WTC11 (cell line): ENCODE data around the gene BOC. TPM values are rescaled to one million over a fixed set of nuclear protein-coding genes. Genes with fewer than 3 reads are reported as not detected.

Experiments used
- ATAC-seq: fragments of 200-7000 bp; cut with Tn5 transposase; 2 replicates; pipeline ENCODE4 v1.10.0; 2021; ENCODE audit warnings: mild to moderate bottlenecking, moderate library complexity
- Bru-seq: library from RNA; stranded (reverse); fragments of 400-500 nt; gene quantifications from one replicate; lab custom pipeline; 2021; lab: Mats Ljungman, UMichigan
- CTCF ChIA-PET: fragments of 300-600 bp; sonication (Branson Sonifier 250); formaldehyde crosslinking; loops from one replicate; lab custom pipeline; 2021; ENCODE audit warnings: antibody characterized with exemption; lab: Charles Lee
- POLR2A ChIA-PET: fragments of 350-600 bp; sonication (Branson Sonifier 250); formaldehyde crosslinking; loops from one replicate; lab custom pipeline; 2021; ENCODE audit warnings: antibody characterized with exemption; lab: Charles Lee
- DNase-seq: peaks from one replicate; pipeline ENCODE4 v3.0.0; 2021; ENCODE audit warnings: low spot score
- H3K27ac Mint-ChIP-seq: 2 replicates; pipeline ENCODE4 v1.8.0; 2021; ENCODE audit warnings: mixed read lengths
- H3K27me3 Mint-ChIP-seq: 2 replicates; pipeline ENCODE4 v1.8.0; 2021; ENCODE audit warnings: low read depth, mild to moderate bottlenecking, moderate library complexity, mixed read lengths
- H3K36me3 Mint-ChIP-seq: 2 replicates; pipeline ENCODE4 v1.8.0; 2021; ENCODE audit warnings: mixed read lengths
- H3K4me1 Mint-ChIP-seq: 2 replicates; pipeline ENCODE4 v1.8.0; 2022; ENCODE audit warnings: mixed read lengths
- H3K4me3 Mint-ChIP-seq: 2 replicates; pipeline ENCODE4 v1.8.0; 2021; ENCODE audit warnings: mild to moderate bottlenecking, moderate library complexity, mixed read lengths
- H3K9me3 Mint-ChIP-seq: 2 replicates; pipeline ENCODE4 v1.8.0; 2021; ENCODE audit warnings: mixed read lengths
- CREB1 ChIP-seq: sonication (generic); formaldehyde crosslinking; IDR thresholded peaks from 2 replicates; pipeline ENCODE4 v1.8.0; 2023; ENCODE audit warnings: mild to moderate bottlenecking, missing genetic modification reagents
- CREM ChIP-seq: sonication (generic); formaldehyde crosslinking; IDR thresholded peaks from 2 replicates; pipeline ENCODE4 v1.8.1; 2022; ENCODE audit warnings: mild to moderate bottlenecking, missing genetic modification reagents, moderate library complexity
- ELF4 ChIP-seq: sonication (generic); formaldehyde crosslinking; IDR thresholded peaks from 2 replicates; pipeline ENCODE4 v1.8.1; 2022; ENCODE audit warnings: low read depth, mild to moderate bottlenecking, moderate library complexity, missing genetic modification reagents
- ESRRA ChIP-seq: sonication (generic); formaldehyde crosslinking; IDR thresholded peaks from 2 replicates; pipeline ENCODE4 v1.8.1; 2022; ENCODE audit warnings: mild to moderate bottlenecking, missing genetic modification reagents, borderline replicate concordance
- ETV6 ChIP-seq: sonication (generic); formaldehyde crosslinking; IDR thresholded peaks from 2 replicates; pipeline ENCODE4 v1.8.1; 2022; ENCODE audit warnings: mild to moderate bottlenecking, missing genetic modification reagents
- FOXP1 ChIP-seq: sonication (generic); formaldehyde crosslinking; IDR thresholded peaks from 2 replicates; pipeline ENCODE4 v1.8.0; 2022; ENCODE audit warnings: missing genetic modification reagents, mild to moderate bottlenecking, moderate library complexity, borderline replicate concordance
- JAZF1 ChIP-seq: fragments of 250-450 bp; sonication (Bioruptor Pico); IDR thresholded peaks from 2 replicates; pipeline ENCODE4 v1.9.0; 2021; ENCODE audit warnings: moderate library complexity, mild to moderate bottlenecking, inconsistent platforms
- NFATC4 ChIP-seq: fragments of 250-450 bp; sonication (Bioruptor Pico); IDR thresholded peaks from 2 replicates; pipeline ENCODE4 v1.9.0; 2021; ENCODE audit warnings: mild to moderate bottlenecking
- NFE2L1 ChIP-seq: sonication (generic); formaldehyde crosslinking; IDR thresholded peaks from 2 replicates; pipeline ENCODE4 v1.8.1; 2023; ENCODE audit warnings: missing genetic modification reagents
- NR2C2 ChIP-seq: sonication (generic); formaldehyde crosslinking; IDR thresholded peaks from 2 replicates; pipeline ENCODE4 v1.8.0; 2022; ENCODE audit warnings: mild to moderate bottlenecking, missing genetic modification reagents
- RORB ChIP-seq: fragments of 250-450 bp; sonication (Bioruptor Pico); IDR thresholded peaks from 2 replicates; pipeline ENCODE4 v1.9.0; 2021; ENCODE audit warnings: mild to moderate bottlenecking
- SMAD3 ChIP-seq: sonication (generic); formaldehyde crosslinking; IDR thresholded peaks from 2 replicates; pipeline ENCODE4 v1.8.0; 2022; ENCODE audit warnings: missing genetic modification reagents, mild to moderate bottlenecking, borderline replicate concordance
- SOX15 ChIP-seq: fragments of 250-450 bp; sonication (Bioruptor Pico); IDR thresholded peaks from 2 replicates; pipeline ENCODE4 v1.9.0; 2021; ENCODE audit warnings: mild to moderate bottlenecking
- SP1 ChIP-seq: sonication (generic); formaldehyde crosslinking; conservative IDR thresholded peaks from 2 replicates; pipeline ENCODE4 v1.8.1; 2022; ENCODE audit warnings: missing genetic modification reagents
- TP53 ChIP-seq: sonication (generic); formaldehyde crosslinking; IDR thresholded peaks from 2 replicates; pipeline ENCODE4 v1.8.1; 2023; ENCODE audit warnings: mild to moderate bottlenecking, missing genetic modification reagents
- ZBTB21 ChIP-seq: sonication (generic); formaldehyde crosslinking; IDR thresholded peaks from 2 replicates; pipeline ENCODE4 v1.8.1; 2023; ENCODE audit warnings: mild to moderate bottlenecking, missing genetic modification reagents, borderline replicate concordance
- ZNF121 ChIP-seq: sonication (generic); formaldehyde crosslinking; IDR thresholded peaks from 2 replicates; pipeline ENCODE4 v1.8.0; 2023; ENCODE audit warnings: missing genetic modification reagents
- ZNF138 ChIP-seq: sonication (generic); formaldehyde crosslinking; conservative IDR thresholded peaks from 2 replicates; pipeline ENCODE4 v1.8.1; 2022; ENCODE audit warnings: mild to moderate bottlenecking, moderate library complexity, missing genetic modification reagents
- ZNF219 ChIP-seq: sonication (generic); formaldehyde crosslinking; IDR thresholded peaks from 2 replicates; pipeline ENCODE4 v1.8.0; 2023; ENCODE audit warnings: missing genetic modification reagents, mild to moderate bottlenecking, borderline replicate concordance
- ZNF423 ChIP-seq: fragments of 250-450 bp; sonication (Bioruptor Pico); IDR thresholded peaks from 2 replicates; pipeline ENCODE4 v2.1.2; 2022; ENCODE audit warnings: mild to moderate bottlenecking, moderate library complexity
- ZNF671 ChIP-seq: fragments of 250-450 bp; sonication (Bioruptor Pico); IDR thresholded peaks from 2 replicates; pipeline ENCODE4 v1.8.0; 2021; ENCODE audit warnings: mild to moderate bottlenecking
- long read RNA-seq, 3 experiments: library from RNA in 1 of 3; library from capped mRNA in 1 of 3; library from polyadenylated mRNA in 1 of 3; unstranded in 2 of 3; stranded (forward) in 1 of 3; transcript quantifications; one replicate each; pipeline ENCODE4 v2.0.0, GENCODE V29; 2021
- total RNA-seq: library from RNA; stranded (reverse); gene quantifications from 3 replicates; pipeline ENCODE4 v1.2.3, GENCODE V29; 2021
- TF ChIP-seq, protein P1 (sequence below): sonication (generic); formaldehyde crosslinking; IDR thresholded peaks from 2 replicates; pipeline ENCODE4 v1.8.0; 2022; ENCODE audit warnings: missing genetic modification reagents
- TF ChIP-seq, protein P2 (sequence below): sonication (generic); formaldehyde crosslinking; IDR thresholded peaks from 2 replicates; pipeline ENCODE4 v1.8.1; 2022; ENCODE audit warnings: low read depth, missing genetic modification reagents, borderline replicate concordance
- TF ChIP-seq, protein P3 (sequence below): sonication (generic); formaldehyde crosslinking; IDR thresholded peaks from 2 replicates; pipeline ENCODE4 v1.8.1; 2022; ENCODE audit warnings: missing genetic modification reagents, borderline replicate concordance
- TF ChIP-seq, protein P4 (sequence below): sonication (generic); formaldehyde crosslinking; IDR thresholded peaks from 2 replicates; pipeline ENCODE4 v1.8.1; 2023; ENCODE audit warnings: mild to moderate bottlenecking, missing genetic modification reagents

Gene BOC, protein sequence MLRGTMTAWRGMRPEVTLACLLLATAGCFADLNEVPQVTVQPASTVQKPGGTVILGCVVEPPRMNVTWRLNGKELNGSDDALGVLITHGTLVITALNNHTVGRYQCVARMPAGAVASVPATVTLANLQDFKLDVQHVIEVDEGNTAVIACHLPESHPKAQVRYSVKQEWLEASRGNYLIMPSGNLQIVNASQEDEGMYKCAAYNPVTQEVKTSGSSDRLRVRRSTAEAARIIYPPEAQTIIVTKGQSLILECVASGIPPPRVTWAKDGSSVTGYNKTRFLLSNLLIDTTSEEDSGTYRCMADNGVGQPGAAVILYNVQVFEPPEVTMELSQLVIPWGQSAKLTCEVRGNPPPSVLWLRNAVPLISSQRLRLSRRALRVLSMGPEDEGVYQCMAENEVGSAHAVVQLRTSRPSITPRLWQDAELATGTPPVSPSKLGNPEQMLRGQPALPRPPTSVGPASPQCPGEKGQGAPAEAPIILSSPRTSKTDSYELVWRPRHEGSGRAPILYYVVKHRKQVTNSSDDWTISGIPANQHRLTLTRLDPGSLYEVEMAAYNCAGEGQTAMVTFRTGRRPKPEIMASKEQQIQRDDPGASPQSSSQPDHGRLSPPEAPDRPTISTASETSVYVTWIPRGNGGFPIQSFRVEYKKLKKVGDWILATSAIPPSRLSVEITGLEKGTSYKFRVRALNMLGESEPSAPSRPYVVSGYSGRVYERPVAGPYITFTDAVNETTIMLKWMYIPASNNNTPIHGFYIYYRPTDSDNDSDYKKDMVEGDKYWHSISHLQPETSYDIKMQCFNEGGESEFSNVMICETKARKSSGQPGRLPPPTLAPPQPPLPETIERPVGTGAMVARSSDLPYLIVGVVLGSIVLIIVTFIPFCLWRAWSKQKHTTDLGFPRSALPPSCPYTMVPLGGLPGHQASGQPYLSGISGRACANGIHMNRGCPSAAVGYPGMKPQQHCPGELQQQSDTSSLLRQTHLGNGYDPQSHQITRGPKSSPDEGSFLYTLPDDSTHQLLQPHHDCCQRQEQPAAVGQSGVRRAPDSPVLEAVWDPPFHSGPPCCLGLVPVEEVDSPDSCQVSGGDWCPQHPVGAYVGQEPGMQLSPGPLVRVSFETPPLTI
- 6.6 to 8.0 TPM (median 7.2 TPM) in 3 replicates for total RNA-seq
- percentile 43 among the genes with signal in this experiment for Bru-seq, nascent RNA
- long read RNA-seq, experiment 1, partial matches to known transcripts, result 7 of 17 reads
- long read RNA-seq, experiment 1, other reads (novel, unspliced or antisense), result 9 of 17 reads
- long read RNA-seq, experiment 2, partial matches to known transcripts, result 4 of 5 reads
- long read RNA-seq, experiment 2, other reads (novel, unspliced or antisense), result 1 of 5 reads
- long read RNA-seq, experiment 3, partial matches to known transcripts, result 0 of 1 reads
- long read RNA-seq, experiment 3, other reads (novel, unspliced or antisense), result 1 of 1 reads

DNA sequence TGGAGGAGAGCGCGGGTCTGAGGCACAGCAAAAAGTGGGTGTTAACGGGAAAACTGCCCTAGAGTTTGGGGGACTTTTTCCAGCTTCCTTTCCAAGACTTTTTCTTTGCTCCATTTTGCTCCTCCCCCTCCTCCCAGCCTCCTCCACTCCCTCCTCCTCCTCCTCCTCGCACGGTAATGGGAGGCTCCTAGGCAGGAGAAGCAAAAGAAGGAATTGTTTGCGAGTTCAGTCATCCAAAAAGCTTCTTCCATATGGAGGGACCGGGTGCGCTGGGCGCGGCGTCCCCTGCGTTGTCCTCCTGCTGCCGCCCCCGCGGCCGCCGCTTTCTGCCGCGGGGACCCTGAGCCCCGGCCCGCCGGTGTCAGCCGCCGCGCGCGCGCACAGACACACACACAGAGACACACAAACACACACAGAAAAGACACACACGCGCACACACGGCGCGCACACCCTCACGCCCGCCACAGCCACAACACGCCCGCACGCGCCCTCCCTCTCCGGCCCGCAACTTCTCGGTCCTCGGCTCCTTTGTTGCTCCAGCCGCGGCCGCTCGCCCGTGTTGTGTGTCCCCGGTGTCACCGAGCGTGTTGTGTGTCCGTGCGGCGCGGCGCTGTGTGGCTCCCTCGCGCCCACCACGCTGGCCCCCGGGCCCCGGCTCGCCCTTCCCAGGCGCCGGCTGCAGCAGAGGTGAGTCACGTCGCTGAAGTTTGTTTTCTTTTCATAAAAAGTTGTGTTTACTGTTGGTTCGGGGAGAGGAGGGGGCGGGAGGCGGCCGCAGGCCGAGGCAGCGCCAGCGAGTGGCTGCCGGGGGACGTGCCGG lies at the start of gene BOC:
BOC (plus strand) TSS at position 228 of the 820 bp plus-strand sequence. CDS start 38,246 bp downstream, outside the sequence.
- CTCF ChIA-PET, result interaction anchor here (0.6 to 2.0 kb wide), 18 partner anchors 17 to 192 kb away, joined by 3 to 10 read pairs (median 4); a partner anchor contains a TSS
- Mint-ChIP-seq H3K4me3 (peak within 1 kb of the TSS; percentile 85), H3K27me3 (peaks cover 28% of the 10 kb centered on the region), H3K4me1 (peaks cover 37% of the 10 kb centered on the region), H3K36me3 (no peaks in the 10 kb centered on the region), H3K9me3 (no peaks in the 10 kb centered on the region), H3K27ac (peak within 1 kb of the TSS; percentile 77; the same call in 1 of the 2 replicates)
- DNase-seq (peak; percentile 43), ATAC-seq (peak; percentile 55)
- POLR2A ChIA-PET, result interaction anchor here (0.6 to 1.0 kb wide), 5 partner anchors 8 to 47 kb away, joined by 3 read pairs; no protein-coding TSS in a partner anchor
- TF ChIP-seq NR2C2 (CRISPR knock-in tag) (no peak), ZNF423 (no peak), ELF4 (CRISPR knock-in tag) (no peak), SMAD3 (no peak), FOXP1 (peak; percentile 36; the same call in 1 of the 2 replicates), ZNF121 (no peak), ZBTB21 (CRISPR knock-in tag) (no peak), SOX15 (CRISPR knock-in tag) (no peak), CREM (no peak), RORB (CRISPR knock-in tag) (no peak), ZNF671 (no peak), JAZF1 (CRISPR knock-in tag) (no peak), NFE2L1 (CRISPR knock-in tag) (no peak), ETV6 (0 out of 2 replicates have a peak, but pooled peaks have one; percentile 18), TP53 (no peak), ESRRA (CRISPR knock-in tag) (no peak), CREB1 (no peak), ZNF138 (no peak), NFATC4 (no peak), ZNF219 (CRISPR knock-in tag) (no peak), SP1 (CRISPR knock-in tag) (no peak)
- TF ChIP-seq, protein P1, sequence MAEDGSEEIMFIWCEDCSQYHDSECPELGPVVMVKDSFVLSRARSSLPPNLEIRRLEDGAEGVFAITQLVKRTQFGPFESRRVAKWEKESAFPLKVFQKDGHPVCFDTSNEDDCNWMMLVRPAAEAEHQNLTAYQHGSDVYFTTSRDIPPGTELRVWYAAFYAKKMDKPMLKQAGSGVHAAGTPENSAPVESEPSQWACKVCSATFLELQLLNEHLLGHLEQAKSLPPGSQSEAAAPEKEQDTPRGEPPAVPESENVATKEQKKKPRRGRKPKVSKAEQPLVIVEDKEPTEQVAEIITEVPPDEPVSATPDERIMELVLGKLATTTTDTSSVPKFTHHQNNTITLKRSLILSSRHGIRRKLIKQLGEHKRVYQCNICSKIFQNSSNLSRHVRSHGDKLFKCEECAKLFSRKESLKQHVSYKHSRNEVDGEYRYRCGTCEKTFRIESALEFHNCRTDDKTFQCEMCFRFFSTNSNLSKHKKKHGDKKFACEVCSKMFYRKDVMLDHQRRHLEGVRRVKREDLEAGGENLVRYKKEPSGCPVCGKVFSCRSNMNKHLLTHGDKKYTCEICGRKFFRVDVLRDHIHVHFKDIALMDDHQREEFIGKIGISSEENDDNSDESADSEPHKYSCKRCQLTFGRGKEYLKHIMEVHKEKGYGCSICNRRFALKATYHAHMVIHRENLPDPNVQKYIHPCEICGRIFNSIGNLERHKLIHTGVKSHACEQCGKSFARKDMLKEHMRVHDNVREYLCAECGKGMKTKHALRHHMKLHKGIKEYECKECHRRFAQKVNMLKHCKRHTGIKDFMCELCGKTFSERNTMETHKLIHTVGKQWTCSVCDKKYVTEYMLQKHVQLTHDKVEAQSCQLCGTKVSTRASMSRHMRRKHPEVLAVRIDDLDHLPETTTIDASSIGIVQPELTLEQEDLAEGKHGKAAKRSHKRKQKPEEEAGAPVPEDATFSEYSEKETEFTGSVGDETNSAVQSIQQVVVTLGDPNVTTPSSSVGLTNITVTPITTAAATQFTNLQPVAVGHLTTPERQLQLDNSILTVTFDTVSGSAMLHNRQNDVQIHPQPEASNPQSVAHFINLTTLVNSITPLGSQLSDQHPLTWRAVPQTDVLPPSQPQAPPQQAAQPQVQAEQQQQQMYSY (CRISPR knock-in tag), result no peak
- TF ChIP-seq, protein P2, sequence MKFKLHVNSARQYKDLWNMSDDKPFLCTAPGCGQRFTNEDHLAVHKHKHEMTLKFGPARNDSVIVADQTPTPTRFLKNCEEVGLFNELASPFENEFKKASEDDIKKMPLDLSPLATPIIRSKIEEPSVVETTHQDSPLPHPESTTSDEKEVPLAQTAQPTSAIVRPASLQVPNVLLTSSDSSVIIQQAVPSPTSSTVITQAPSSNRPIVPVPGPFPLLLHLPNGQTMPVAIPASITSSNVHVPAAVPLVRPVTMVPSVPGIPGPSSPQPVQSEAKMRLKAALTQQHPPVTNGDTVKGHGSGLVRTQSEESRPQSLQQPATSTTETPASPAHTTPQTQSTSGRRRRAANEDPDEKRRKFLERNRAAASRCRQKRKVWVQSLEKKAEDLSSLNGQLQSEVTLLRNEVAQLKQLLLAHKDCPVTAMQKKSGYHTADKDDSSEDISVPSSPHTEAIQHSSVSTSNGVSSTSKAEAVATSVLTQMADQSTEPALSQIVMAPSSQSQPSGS (CRISPR knock-in tag), result no peak
- TF ChIP-seq, protein P3, sequence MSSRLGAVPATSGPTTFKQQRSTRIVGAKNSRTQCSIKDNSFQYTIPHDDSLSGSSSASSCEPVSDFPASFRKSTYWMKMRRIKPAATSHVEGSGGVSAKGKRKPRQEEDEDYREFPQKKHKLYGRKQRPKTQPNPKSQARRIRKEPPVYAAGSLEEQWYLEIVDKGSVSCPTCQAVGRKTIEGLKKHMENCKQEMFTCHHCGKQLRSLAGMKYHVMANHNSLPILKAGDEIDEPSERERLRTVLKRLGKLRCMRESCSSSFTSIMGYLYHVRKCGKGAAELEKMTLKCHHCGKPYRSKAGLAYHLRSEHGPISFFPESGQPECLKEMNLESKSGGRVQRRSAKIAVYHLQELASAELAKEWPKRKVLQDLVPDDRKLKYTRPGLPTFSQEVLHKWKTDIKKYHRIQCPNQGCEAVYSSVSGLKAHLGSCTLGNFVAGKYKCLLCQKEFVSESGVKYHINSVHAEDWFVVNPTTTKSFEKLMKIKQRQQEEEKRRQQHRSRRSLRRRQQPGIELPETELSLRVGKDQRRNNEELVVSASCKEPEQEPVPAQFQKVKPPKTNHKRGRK, result no peak
- TF ChIP-seq, protein P4, sequence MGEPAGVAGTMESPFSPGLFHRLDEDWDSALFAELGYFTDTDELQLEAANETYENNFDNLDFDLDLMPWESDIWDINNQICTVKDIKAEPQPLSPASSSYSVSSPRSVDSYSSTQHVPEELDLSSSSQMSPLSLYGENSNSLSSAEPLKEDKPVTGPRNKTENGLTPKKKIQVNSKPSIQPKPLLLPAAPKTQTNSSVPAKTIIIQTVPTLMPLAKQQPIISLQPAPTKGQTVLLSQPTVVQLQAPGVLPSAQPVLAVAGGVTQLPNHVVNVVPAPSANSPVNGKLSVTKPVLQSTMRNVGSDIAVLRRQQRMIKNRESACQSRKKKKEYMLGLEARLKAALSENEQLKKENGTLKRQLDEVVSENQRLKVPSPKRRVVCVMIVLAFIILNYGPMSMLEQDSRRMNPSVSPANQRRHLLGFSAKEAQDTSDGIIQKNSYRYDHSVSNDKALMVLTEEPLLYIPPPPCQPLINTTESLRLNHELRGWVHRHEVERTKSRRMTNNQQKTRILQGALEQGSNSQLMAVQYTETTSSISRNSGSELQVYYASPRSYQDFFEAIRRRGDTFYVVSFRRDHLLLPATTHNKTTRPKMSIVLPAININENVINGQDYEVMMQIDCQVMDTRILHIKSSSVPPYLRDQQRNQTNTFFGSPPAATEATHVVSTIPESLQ, result no peak
